Astrocyte (in vitro differentiated cells and primary cell): ENCODE measurements around the gene ARHGAP26. TPM values are rescaled to one million over a fixed set of nuclear protein-coding genes. Genes with fewer than 3 reads are reported as not detected.
A peak's percentile ranks its signal among the peaks of the same experiment; 100 is the strongest.
"Not testable (repeated sequence)": the region's sequence is repeated elsewhere in the genome, so short reads cannot be mapped to it uniquely, and the experiment has no call there.

Experiments used
- DNase-seq: peaks from one replicate; pipeline ENCODE4 v3.0.0-alpha.2; 2010; ENCODE audit warnings: low read depth
- FAIRE-seq: peaks from 2 replicates; lab custom pipeline; 2011; peaks lifted over from hg19 to GRCh38; lab: Jason Lieb, UNC
- H2AFZ ChIP-seq: 2 replicates; pipeline ENCODE4 v1.6.0; 2012; ENCODE audit warnings: low read depth, low read length, inconsistent platforms
- H3K27ac ChIP-seq: 2 replicates; pipeline ENCODE4 v1.5.1; 2011; ENCODE audit warnings: low read depth, low read length, inconsistent platforms
- H3K27me3 ChIP-seq: 2 replicates; pipeline ENCODE4 v1.6.0; 2011; ENCODE audit warnings: low read length, inconsistent platforms; ENCODE audit not compliant: insufficient read depth
- H3K36me3 ChIP-seq: 2 replicates; pipeline ENCODE4 v1.5.1; 2011; ENCODE audit warnings: low read length, inconsistent platforms; ENCODE audit not compliant: insufficient read depth
- H3K4me1 ChIP-seq: 2 replicates; pipeline ENCODE4 v1.5.1; 2011; ENCODE audit warnings: low read length, inconsistent platforms; ENCODE audit not compliant: insufficient read depth
- H3K4me2 ChIP-seq: 2 replicates; pipeline ENCODE4 v1.6.0; 2012; ENCODE audit warnings: low read length, inconsistent platforms
- H3K4me3 ChIP-seq: 2 replicates; pipeline ENCODE4 v1.5.1; 2011; ENCODE audit warnings: low read depth, mild to moderate bottlenecking, low read length, inconsistent platforms; ENCODE audit not compliant: insufficient read depth
- H3K79me2 ChIP-seq: 2 replicates; pipeline ENCODE4 v1.6.0; 2012; ENCODE audit warnings: mild to moderate bottlenecking, low read length, inconsistent platforms; ENCODE audit not compliant: insufficient read depth
- H3K9ac ChIP-seq: 2 replicates; pipeline ENCODE4 v1.6.0; 2012; ENCODE audit warnings: mild to moderate bottlenecking, low read length, inconsistent platforms
- H3K9me3 ChIP-seq: 2 replicates; pipeline ENCODE4 v1.5.1; 2012; ENCODE audit warnings: low read depth, mild to moderate bottlenecking, low read length, inconsistent platforms; ENCODE audit not compliant: insufficient read depth
- H4K20me1 ChIP-seq: 2 replicates; pipeline ENCODE4 v1.6.0; 2012; ENCODE audit warnings: low read length, inconsistent platforms; ENCODE audit not compliant: insufficient read depth
- H3K27ac Mint-ChIP-seq: one replicate; pipeline ENCODE4 v1.8.0; 2021; ENCODE audit warnings: mild to moderate bottlenecking, mixed read lengths; ENCODE audit not compliant: unreplicated experiment
- H3K27me3 Mint-ChIP-seq: one replicate; pipeline ENCODE4 v1.8.0; 2021; ENCODE audit warnings: low read depth, mixed read lengths; ENCODE audit not compliant: unreplicated experiment
- H3K36me3 Mint-ChIP-seq: one replicate; pipeline ENCODE4 v1.8.0; 2021; ENCODE audit warnings: low read depth, mixed read lengths; ENCODE audit not compliant: unreplicated experiment
- H3K4me1 Mint-ChIP-seq: one replicate; pipeline ENCODE4 v1.8.0; 2021; ENCODE audit warnings: low read depth, mixed read lengths; ENCODE audit not compliant: unreplicated experiment
- H3K4me3 Mint-ChIP-seq: one replicate; pipeline ENCODE4 v1.8.0; 2021; ENCODE audit warnings: mild to moderate bottlenecking, moderate library complexity, mixed read lengths; ENCODE audit not compliant: unreplicated experiment
- H3K9me3 Mint-ChIP-seq: one replicate; pipeline ENCODE4 v1.8.0; 2021; ENCODE audit warnings: mild to moderate bottlenecking, mixed read lengths; ENCODE audit not compliant: unreplicated experiment
- CTCF ChIP-seq: IDR thresholded peaks from 2 replicates; pipeline ENCODE4 v1.5.1; 2011; ENCODE audit warnings: low read depth, mild to moderate bottlenecking, inconsistent platforms, low read length, moderate library complexity; ENCODE audit not compliant: insufficient read depth
- EZH2 ChIP-seq: IDR thresholded peaks from 2 replicates; pipeline ENCODE4 v1.6.1; 2012; ENCODE audit warnings: mild to moderate bottlenecking, low read length, inconsistent platforms; ENCODE audit not compliant: insufficient read depth
- total RNA-seq: library from RNA; stranded (reverse); gene quantifications from 2 replicates; pipeline ENCODE4 v1.2.1, GENCODE V29; 2021

Gene ARHGAP26
- total RNA-seq, 1 donor from 2014 or later, result 5.6 TPM

GRCh38 chr5:142924135-142924883 is 154.1 kb downstream of the ARHGAP26 start:
- no peaks in the 10 kb centered on the region for H3K36me3 ChIP-seq
- TF ChIP-seq EZH2 (no peak), CTCF (no peak)
- no peaks in the 10 kb centered on the region for H3K79me2 ChIP-seq
- Mint-ChIP-seq H3K4me1 (peaks cover 15% of the 10 kb centered on the region), H3K4me3 (no peak overlapping the region), H3K27ac (no peak overlapping the region), H3K27me3 (no peaks in the 10 kb centered on the region), H3K9me3 (no peaks in the 10 kb centered on the region), H3K36me3 (no peaks in the 10 kb centered on the region)
- H3K9me3 ChIP-seq, result no peaks in the 10 kb centered on the region
- H3K4me2 ChIP-seq, result no peak overlapping the region
- H3K4me1 ChIP-seq, result peaks cover 13% of the 10 kb centered on the region
- FAIRE-seq, result no peak
- H4K20me1 ChIP-seq, result no peaks in the 10 kb centered on the region
- no peaks in the 10 kb centered on the region for H3K27me3 ChIP-seq
- no peak overlapping the region for H3K27ac ChIP-seq
- H3K4me3 ChIP-seq, result no peak overlapping the region
- no peak overlapping the region for H3K9ac ChIP-seq
- H2AFZ ChIP-seq, result no peak overlapping the region
- DNase-seq, result peak; percentile 24

- DNase-seq (peak; percentile 85), FAIRE-seq (peak; percentile 54)
- H3K27me3 Mint-ChIP-seq, result no peaks in the 10 kb centered on the region
- peaks cover 19% of the 10 kb centered on the region for H3K4me1 Mint-ChIP-seq
- no peaks in the 10 kb centered on the region for H4K20me1 ChIP-seq
- no peak overlapping the region for H3K4me3 ChIP-seq
- peaks cover 13% of the 10 kb centered on the region for H3K4me1 ChIP-seq
- peaks cover 2% of the 10 kb centered on the region for H3K9me3 Mint-ChIP-seq
- TF ChIP-seq EZH2, result no peak
- TF ChIP-seq CTCF, result no peak
- no peak overlapping the region for H3K27ac ChIP-seq
- no peaks in the 10 kb centered on the region for H3K27me3 ChIP-seq
- H3K36me3 ChIP-seq, result no peaks in the 10 kb centered on the region
- H3K4me3 Mint-ChIP-seq, result no peak overlapping the region
- no peak overlapping the region for H3K27ac Mint-ChIP-seq
- H2AFZ ChIP-seq, result no peak overlapping the region
- no peaks in the 10 kb centered on the region for H3K9me3 ChIP-seq
- H3K9ac ChIP-seq, result no peak overlapping the region
- H3K36me3 Mint-ChIP-seq, result no peaks in the 10 kb centered on the region
- H3K79me2 ChIP-seq, result no peaks in the 10 kb centered on the region
- peak overlapping the region; percentile 58 for H3K4me2 ChIP-seq
These were observed 155.6 kb downstream of the ARHGAP26 start for GRCh38 chr5:142925795-142926194.

DNA sequence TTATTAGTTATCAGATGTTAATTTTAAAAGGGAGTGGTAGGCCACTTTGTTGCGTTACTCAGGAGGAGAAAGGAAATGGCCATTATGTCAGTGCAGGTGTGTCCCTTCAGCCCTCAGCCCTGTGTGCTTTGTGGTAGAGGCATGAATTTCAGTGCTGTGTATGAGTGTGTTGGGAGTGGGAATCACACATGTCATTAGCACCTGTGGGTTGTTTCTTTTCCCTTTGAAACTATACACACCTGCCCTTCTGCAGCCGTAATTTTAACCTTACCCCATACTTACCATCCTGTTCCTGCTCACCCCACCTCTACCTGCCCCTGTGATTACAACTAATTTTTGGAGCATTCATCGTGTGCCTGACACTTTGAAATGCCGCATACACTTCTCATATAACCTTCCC is 156.4 kb downstream of the ARHGAP26 start:
- FAIRE-seq, result no peak
- H3K36me3 ChIP-seq, result no peaks in the 10 kb centered on the region
- H3K4me3 ChIP-seq, result no peak overlapping the region
- no peak overlapping the region for H3K4me3 Mint-ChIP-seq
- H3K4me1 Mint-ChIP-seq, result peaks cover 19% of the 10 kb centered on the region
- DNase-seq, result no peak
- peaks cover 2% of the 10 kb centered on the region for H3K9me3 Mint-ChIP-seq
- no peak for TF ChIP-seq CTCF
- no peak for TF ChIP-seq EZH2
- no peaks in the 10 kb centered on the region for H3K27me3 Mint-ChIP-seq
- H3K27ac Mint-ChIP-seq, result no peak overlapping the region
- H3K27ac ChIP-seq, result no peak overlapping the region
- peaks cover 13% of the 10 kb centered on the region for H3K4me1 ChIP-seq
- no peak overlapping the region for H3K9ac ChIP-seq
- H3K36me3 Mint-ChIP-seq, result no peaks in the 10 kb centered on the region
- H3K79me2 ChIP-seq, result no peaks in the 10 kb centered on the region
- no peaks in the 10 kb centered on the region for H4K20me1 ChIP-seq
- no peaks in the 10 kb centered on the region for H3K9me3 ChIP-seq
- H3K4me2 ChIP-seq, result no peak overlapping the region
- H3K27me3 ChIP-seq, result no peaks in the 10 kb centered on the region
- no peak overlapping the region for H2AFZ ChIP-seq

DNA sequence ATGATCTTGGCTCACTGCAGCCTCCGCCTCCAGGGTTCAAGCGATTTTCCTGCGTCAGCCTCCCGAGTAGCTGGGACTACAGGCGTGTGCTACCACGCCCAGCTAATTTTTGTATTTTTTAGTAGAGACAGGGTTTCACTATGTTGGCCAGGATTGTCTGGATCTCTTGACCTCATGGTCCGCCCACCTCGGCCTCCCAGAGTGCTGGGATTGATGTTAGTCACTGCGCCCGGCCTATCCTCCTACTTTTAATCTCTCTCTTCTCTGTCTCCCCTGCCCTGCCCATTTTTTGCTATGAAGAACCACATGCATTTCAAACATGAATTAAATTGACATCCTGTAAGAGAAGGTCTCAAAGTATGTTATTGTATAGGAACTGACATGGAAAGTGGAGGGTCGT is 158.8 kb downstream of the ARHGAP26 start:
- not testable (repeated sequence) for H4K20me1 ChIP-seq, DNase-seq, H2AFZ ChIP-seq, H3K27me3 Mint-ChIP-seq, H3K27ac ChIP-seq, H3K27me3 ChIP-seq, H3K9ac ChIP-seq, H3K27ac Mint-ChIP-seq, H3K4me1 ChIP-seq, H3K36me3 Mint-ChIP-seq, H3K4me2 ChIP-seq, H3K79me2 ChIP-seq, H3K9me3 ChIP-seq, FAIRE-seq, H3K4me3 ChIP-seq, H3K9me3 Mint-ChIP-seq, H3K4me3 Mint-ChIP-seq, H3K36me3 ChIP-seq
- peaks cover 15% of the 10 kb centered on the region for H3K4me1 Mint-ChIP-seq
